IMR-90 (cell line): ENCODE measurements around the gene BSND. TPM values are rescaled to one million over a fixed set of nuclear protein-coding genes. Genes with fewer than 3 reads are reported as not detected.

Experiments
- ATAC-seq: fragments of 200-7000 bp; cut with Tn5 transposase; 2 replicates; pipeline ENCODE4 v1.9.1; 2020; ENCODE audit warnings: low read depth, mild to moderate bottlenecking, moderate library complexity
- BruUV-seq: library from RNA; stranded (reverse); fragments of 400-500 nt; replicated peaks from 2 replicates; lab custom pipeline; 2021; lab: Mats Ljungman, UMichigan
- CTCF ChIA-PET: fragments of 300-600 bp; formaldehyde crosslinking; extraction: SDS; loops from one replicate; lab custom pipeline; 2021; ENCODE audit warnings: antibody characterized with exemption; lab: Yijun Ruan, JAX
- POLR2A ChIA-PET: fragments of 300-600 bp; sonication (Branson Sonifier 250); formaldehyde crosslinking; loops from one replicate; lab custom pipeline; 2022; ENCODE audit warnings: antibody characterized with exemption; ENCODE audit not compliant: unreplicated experiment; lab: Charles Lee
- DNase-seq: peaks from one replicate; pipeline ENCODE4 v3.0.0; 2013
- H2AFZ ChIP-seq: replicated peaks from 2 replicates; pipeline ENCODE3; 2013; ENCODE audit warnings: low read length, mild to moderate bottlenecking; ENCODE audit not compliant: poor library complexity
- H2AK5ac ChIP-seq: 2 replicates; pipeline ENCODE4 v1.6.1; 2013; ENCODE audit warnings: low read depth, low read length, inconsistent platforms
- H2AK9ac ChIP-seq: replicated peaks from 2 replicates; pipeline ENCODE3; 2013; ENCODE audit warnings: mild to moderate bottlenecking, low read depth, low read length, moderate library complexity; ENCODE audit not compliant: poor library complexity
- H2BK120ac ChIP-seq: 2 replicates; pipeline ENCODE4 v1.6.1; 2013; ENCODE audit warnings: low read depth, low read length, inconsistent platforms
- H2BK15ac ChIP-seq: 3 replicates; pipeline ENCODE4 v1.6.1; 2013; ENCODE audit warnings: low read depth, low read length, inconsistent platforms
- H2BK20ac ChIP-seq: 2 replicates; pipeline ENCODE4 v1.6.1; 2013; ENCODE audit warnings: low read depth, mild to moderate bottlenecking, inconsistent platforms, low read length, moderate library complexity
- H2BK5ac ChIP-seq: 2 replicates; pipeline ENCODE4 v1.6.1; 2013; ENCODE audit warnings: mild to moderate bottlenecking, low read depth, low read length, inconsistent platforms; ENCODE audit not compliant: poor library complexity, severe bottlenecking
- H3K14ac ChIP-seq: replicated peaks from 2 replicates; pipeline ENCODE4 v1.6.1; 2013; ENCODE audit warnings: low read depth, low read length, inconsistent platforms
- H3K18ac ChIP-seq: 2 replicates; pipeline ENCODE4 v1.6.1; 2013; ENCODE audit warnings: low read depth, low read length, control low read depth
- H3K23ac ChIP-seq: 2 replicates; pipeline ENCODE4 v1.6.1; 2013; ENCODE audit warnings: low read depth, low read length, inconsistent platforms
- H3K27ac ChIP-seq: 2 replicates; pipeline ENCODE4 v1.5.1; 2013; ENCODE audit warnings: mild to moderate bottlenecking, control low read depth, low read length; ENCODE audit not compliant: insufficient read depth
- H3K27me3 ChIP-seq: 2 replicates; pipeline ENCODE4 v1.6.1; 2013; ENCODE audit warnings: low read length; ENCODE audit not compliant: control insufficient read depth, insufficient read depth
- H3K36me3 ChIP-seq: 2 replicates; pipeline ENCODE4 v1.6.1; 2013; ENCODE audit warnings: low read length, mixed read lengths; ENCODE audit not compliant: control insufficient read depth, insufficient read depth
- H3K4ac ChIP-seq: 2 replicates; pipeline ENCODE4 v1.6.1; 2013; ENCODE audit warnings: low read depth, low read length, inconsistent platforms
- H3K4me1 ChIP-seq: 2 replicates; pipeline ENCODE4 v1.6.1; 2013; ENCODE audit warnings: low read length, mixed read lengths; ENCODE audit not compliant: control insufficient read depth, insufficient read depth
- H3K4me2 ChIP-seq: 2 replicates; pipeline ENCODE4 v1.6.1; 2013; ENCODE audit warnings: low read depth, mild to moderate bottlenecking, control low read depth, low read length, moderate library complexity
- H3K4me3 ChIP-seq: 2 replicates; pipeline ENCODE4 v1.5.1; 2013; ENCODE audit warnings: low read depth, mild to moderate bottlenecking, control low read depth, low read length, moderate library complexity; ENCODE audit not compliant: insufficient read depth
- H3K56ac ChIP-seq: 2 replicates; pipeline ENCODE4 v1.6.1; 2013; ENCODE audit warnings: low read length, inconsistent platforms; ENCODE audit not compliant: insufficient read depth; ENCODE audit errors: extremely low read depth
- H3K79me1 ChIP-seq, 2 experiments: 2 replicates each; pipeline ENCODE4 v1.6.1; 2013; ENCODE audit warnings: low read length in 2 of 2, inconsistent platforms in 1 of 2, low read depth in 1 of 2
- H3K9ac ChIP-seq: 2 replicates; pipeline ENCODE4 v1.6.1; 2013; ENCODE audit warnings: low read depth, low read length, control low read depth
- H3K9me1 ChIP-seq: 2 replicates; pipeline ENCODE4 v1.6.1; 2013; ENCODE audit warnings: low read length, inconsistent platforms; ENCODE audit not compliant: insufficient read depth
- H3K9me3 ChIP-seq: 2 replicates; pipeline ENCODE4 v1.6.1; 2013; ENCODE audit warnings: low read length; ENCODE audit not compliant: control insufficient read depth, insufficient read depth
- H4K20me1 ChIP-seq: 2 replicates; pipeline ENCODE4 v1.6.1; 2013; ENCODE audit warnings: low read length, inconsistent platforms; ENCODE audit not compliant: insufficient read depth
- H4K5ac ChIP-seq: 2 replicates; pipeline ENCODE4 v1.6.1; 2013; ENCODE audit warnings: mild to moderate bottlenecking, low read depth, low read length, control low read depth
- H4K8ac ChIP-seq, 2 experiments: 2 replicates each; pipeline ENCODE4 v1.6.1; 2013; ENCODE audit warnings: low read depth in 2 of 2, low read length in 2 of 2, control low read depth in 1 of 2, inconsistent platforms in 1 of 2
- H4K91ac ChIP-seq: 2 replicates; pipeline ENCODE4 v1.6.1; 2013; ENCODE audit warnings: low read depth, low read length, inconsistent platforms; ENCODE audit not compliant: insufficient read depth
- BHLHE40 ChIP-seq: fragments of 150-350 bp; IDR thresholded peaks from 2 replicates; pipeline ENCODE4 v1.6.1; 2016; ENCODE audit warnings: mild to moderate bottlenecking, low read depth, low read length
- CTCF ChIP-seq: conservative IDR thresholded peaks from 2 replicates; pipeline ENCODE4 v1.5.1; 2012; ENCODE audit warnings: mild to moderate bottlenecking, low read depth, low read length, improper control_type of control experiment
- ELK1 ChIP-seq: fragments of 150-350 bp; IDR thresholded peaks from 2 replicates; pipeline ENCODE4 v1.6.1; 2016; ENCODE audit warnings: low read depth, mild to moderate bottlenecking, low read length, moderate library complexity, borderline replicate concordance
- FOS ChIP-seq: fragments of 150-350 bp; IDR thresholded peaks from 2 replicates; pipeline ENCODE4 v1.6.1; 2016; ENCODE audit warnings: low read depth, low read length
- MAFK ChIP-seq: IDR thresholded peaks from 2 replicates; pipeline ENCODE4 v1.6.1; 2012; ENCODE audit warnings: low read depth, low read length, improper control_type of control experiment
- MAZ ChIP-seq: IDR thresholded peaks from 2 replicates; pipeline ENCODE4 v1.6.1; 2012; ENCODE audit warnings: low read depth, mild to moderate bottlenecking, low read length, improper control_type of control experiment, moderate library complexity, borderline replicate concordance
- SMC3 ChIP-seq: fragments of 150-350 bp; IDR thresholded peaks from 2 replicates; pipeline ENCODE4 v1.6.1; 2016; ENCODE audit warnings: low read depth, mild to moderate bottlenecking, antibody characterized with exemption, low read length, moderate library complexity
- USF2 ChIP-seq: fragments of 150-350 bp; IDR thresholded peaks from 2 replicates; pipeline ENCODE4 v1.6.1; 2017; ENCODE audit warnings: mild to moderate bottlenecking, antibody characterized with exemption, low read length, low read depth
- WGBS, 2 experiments: methylation state at CpG; one replicate each; pipeline versions ENCODE4 v1.1.5 to v1.1.7; 2013; ENCODE audit warnings: missing lambda C conversion rate in 2 of 2; ENCODE audit not compliant: insufficient read length in 1 of 2; ENCODE audit errors: extremely low coverage in 2 of 2; 5-methylcytosine and 5-hydroxymethylcytosine counted together
- dilution Hi-C: fragments of 300-500 bp; cut with HindIII; formaldehyde crosslinking; loops from one replicate; pipeline ENCODE4 v1.14.3; 2018; ENCODE audit warnings: low sequenced_read_pairs; ENCODE audit not compliant: unreplicated experiment
- in situ Hi-C: fragments of 300-500 bp; cut with MboI; formaldehyde crosslinking; loops from 3 replicates; pipeline ENCODE4 v1.14.3; 2019; ENCODE audit warnings: low sequenced_read_pairs, inconsistent platforms, mixed read lengths
- intact Hi-C: fragments of 100-400 bp; cut with micrococcal nuclease; formaldehyde crosslinking; loops from 2 replicates; pipeline ENCODE4 v1.10.0; 2022
- polyA plus RNA-seq, 3 experiments: library from polyadenylated mRNA; depleted of rRNA; stranded (reverse); fragments of >200 nt; gene quantifications; 2 replicates each; pipeline ENCODE4 v1.2.3, GENCODE V29; 2012; ENCODE audit warnings: low replicate concordance in 1 of 3
- total RNA-seq: library from RNA; depleted of rRNA; stranded (reverse); fragments of >200 nt; gene quantifications from 2 replicates; pipeline ENCODE4 v1.2.3, GENCODE V29; 2012

BSND gene
- total and polyA plus RNA-seq, 2 of the 4 experiments (the other 2 are of a cell fraction), result not detected

- Histone ChIP-seq H3K56ac (no peak overlapping the region), H3K14ac (no peak overlapping the region), H4K20me1 (no peaks in the 10 kb centered on the region), H2BK15ac (no peak overlapping the region), H2AK5ac (no peak overlapping the region), H2BK120ac (no peak overlapping the region), H3K4ac (no peak overlapping the region), H2BK20ac (no peak overlapping the region), H3K36me3 (no peaks in the 10 kb centered on the region), H3K27me3 (peaks cover 47% of the 10 kb centered on the region), H3K9me3 (peaks cover 4% of the 10 kb centered on the region; the same call in 1 of the 2 replicates), H3K9ac (no peak overlapping the region), H3K4me3 (no peak overlapping the region), H2AK9ac (no peak overlapping the region), H2BK5ac (no peak overlapping the region), H3K79me1 (no peaks in the 10 kb centered on the region), H3K23ac (no peak overlapping the region), H3K4me2 (no peak overlapping the region), H4K91ac (no peak overlapping the region), H3K9me1 (peaks cover 4% of the 10 kb centered on the region; the same call in 1 of the 2 replicates), H4K8ac (no peak overlapping the region), H3K27ac (no peak overlapping the region), H2AFZ (no peak overlapping the region), H4K5ac (no peak overlapping the region), H3K4me1 (peaks cover 11% of the 10 kb centered on the region), H3K18ac (no peak overlapping the region)
- no TSS peak for BruUV-seq
- ATAC-seq, result no peak
- no peak for DNase-seq
- intact Hi-C loops (no loop called here), dilution Hi-C loops (no loop called here), in situ Hi-C loops (no loop called here)
- ChIA-PET CTCF (no interaction called here), POLR2A (no interaction called here)
- no CpG with 5 or more reads among the region's 1 CpG for WGBS, 2 experiments
- no peak for TF ChIP-seq MAFK
- no peak for TF ChIP-seq ELK1
- TF ChIP-seq FOS, result no peak
- TF ChIP-seq SMC3, result no peak
- no peak for TF ChIP-seq BHLHE40
- no peak for TF ChIP-seq CTCF
- TF ChIP-seq USF2, result no peak
- TF ChIP-seq MAZ, result no peak
These were observed 13.9 kb downstream of the BSND start for GRCh38 chr1:55012661-55013060.
